ENCODE data around the gene GNL3L.
"Not testable (repeated sequence)": the region's sequence is repeated elsewhere in the genome, so short reads cannot be mapped to it uniquely, and the experiment has no call there.

GNL3L gene

GRCh38 chrX:54561622-54562021 lies 31.6 kb downstream of the GNL3L start:
- DNase-seq (ENCODE audit: low spot score), result no peak

DNA sequence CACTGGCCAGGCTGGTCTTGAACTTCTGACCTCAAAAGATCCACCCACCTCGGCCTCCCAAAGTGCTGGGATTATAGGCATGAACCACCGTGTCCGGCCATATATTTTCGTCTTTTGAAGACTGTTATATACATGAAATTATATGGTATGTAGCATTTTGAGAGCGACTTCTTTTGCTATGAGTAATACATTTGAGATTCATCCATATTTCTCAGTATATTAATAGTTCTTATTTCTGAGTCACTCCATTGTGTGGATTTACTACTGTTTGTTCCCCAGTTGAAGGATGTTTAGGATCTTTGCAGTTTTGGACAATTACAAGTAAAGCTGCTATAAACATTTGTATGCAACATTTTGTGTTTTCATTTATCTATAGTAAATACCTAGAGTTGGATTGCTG lies 34.9 kb downstream of the GNL3L start:
- no peak for DNase-seq (ENCODE audit: low spot score)

GRCh38 chrX:54570332-54570731 lies 40.3 kb downstream of the GNL3L start:
- no peak for DNase-seq (ENCODE audit: low spot score)

- not testable (repeated sequence) for DNase-seq (ENCODE audit: low spot score)
Observed at GRCh38 chrX:54572641-54573040, 42.6 kb downstream of the GNL3L start.

GRCh38 chrX:54597728-54598127 lies 67.7 kb downstream of the GNL3L start:
- no peak for DNase-seq (ENCODE audit: low spot score)

- DNase-seq (ENCODE audit: low spot score), result no peak
Observed at GRCh38 chrX:54602563-54602962, 72.5 kb downstream of the GNL3L start.

Data from NAMALWA (cell line).